ENCODE results near the gene RNF187. TPM values are rescaled to one million over a fixed set of nuclear protein-coding genes. Genes with fewer than 3 reads are reported as not detected.
"Not testable (repeated sequence)": the region's sequence is repeated elsewhere in the genome, so short reads cannot be mapped to it uniquely, and the experiment has no call there.

The RNF187 gene
- total RNA-seq, 1 experiment from 2014 or later: 49.1 TPM

- peak; percentile 87 for DNase-seq (ENCODE audit: low read depth)
These were observed 416 bp upstream of the RNF187 start for GRCh38 chr1:228486596-228487335.

GRCh38 chr1:228488125-228488817 lies 1.1 kb downstream of the RNF187 start:
- no peak for DNase-seq (ENCODE audit: low read depth)

- no peak for DNase-seq (ENCODE audit: low read depth)
These were observed 1.9 kb downstream of the RNF187 start for GRCh38 chr1:228488818-228489674.

GRCh38 chr1:228490120-228491078 lies 3.2 kb downstream of the RNF187 start:
- no peak for DNase-seq (ENCODE audit: low read depth)

- no peak for DNase-seq (ENCODE audit: low read depth)
These were observed 6.2 kb downstream of the RNF187 start for GRCh38 chr1:228493141-228494043.

- DNase-seq (ENCODE audit: low read depth): no peak
These were observed 6.8 kb downstream of the RNF187 start for GRCh38 chr1:228494044-228494353.

- no peak for DNase-seq (ENCODE audit: low read depth)
These were observed 7.2 kb downstream of the RNF187 start for GRCh38 chr1:228494391-228494790.

GRCh38 chr1:228494970-228495853 lies 8.0 kb downstream of the RNF187 start:
- no peak for DNase-seq (ENCODE audit: low read depth)

GRCh38 chr1:228496084-228496483 lies 8.9 kb downstream of the RNF187 start:
- DNase-seq (ENCODE audit: low read depth): no peak

GRCh38 chr1:228496494-228496893 lies 9.3 kb downstream of the RNF187 start:
- DNase-seq (ENCODE audit: low read depth): no peak

GRCh38 chr1:228497206-228497605 lies 10.0 kb downstream of the RNF187 start:
- DNase-seq (ENCODE audit: low read depth): no peak

GRCh38 chr1:228497817-228498216 lies 10.6 kb downstream of the RNF187 start:
- DNase-seq (ENCODE audit: low read depth): no peak

- no peak for DNase-seq (ENCODE audit: low read depth)
These were observed 13.1 kb downstream of the RNF187 start for GRCh38 chr1:228500143-228500734.

- DNase-seq (ENCODE audit: low read depth): peak; percentile 82
These were observed 14.0 kb downstream of the RNF187 start for GRCh38 chr1:228500901-228501871.

GRCh38 chr1:228502522-228502921 lies 15.3 kb downstream of the RNF187 start:
- no peak for DNase-seq (ENCODE audit: low read depth)

- not testable (repeated sequence) for DNase-seq (ENCODE audit: low read depth)
These were observed 18.8 kb downstream of the RNF187 start for GRCh38 chr1:228505944-228506343.

GRCh38 chr1:228507961-228508652 lies 20.9 kb downstream of the RNF187 start:
- no peak for DNase-seq (ENCODE audit: low read depth)
